ENCODE measurements around the gene CCDC150. TPM values are rescaled to one million over a fixed set of nuclear protein-coding genes. Genes with fewer than 3 reads are reported as not detected.

CCDC150 gene
- total RNA-seq (2021; ENCODE audit: unreplicated experiment): 19.0 TPM
- polyA plus RNA-seq (2012; ENCODE audit: insufficient read length): 4.2 TPM
- Bru-seq, nascent RNA: percentile 71 among the genes with signal in this experiment
- percentile 66 among the genes with signal in this experiment for BruChase-seq, experiment 1, labeled RNA remaining after a 2-hour chase
- percentile 57 among the genes with signal in this experiment for BruChase-seq, experiment 2, labeled RNA remaining after a 6-hour chase
- long read RNA-seq, partial matches to known transcripts: 5 of 24 reads
- long read RNA-seq, other reads (novel, unspliced or antisense): 19 of 24 reads

- H3K27me3 ChIP-seq (ENCODE audit: control insufficient read depth, insufficient read depth, low read length): no peaks in the 10 kb centered on the region
- H3K27ac ChIP-seq (ENCODE audit: low read length): peak within 1 kb of the TSS; percentile 85
- peak; percentile 100 for ATAC-seq
- peak; percentile 75 for DNase-seq (ENCODE audit: low read depth, low spot score)
- intact Hi-C loops (cut with micrococcal nuclease; ENCODE audit: unreplicated experiment) (no loop called here), in situ Hi-C loops (cut with HindIII; ENCODE audit: low pct_unique_long_range_greater_than_20kb, low sequenced_read_pairs) (no loop called here)
- peak within 1 kb of the TSS; percentile 86 to 94 for H3K4me3 ChIP-seq (ENCODE audit: low read depth in 2 of 2, low read length in 2 of 2)
- H3K9me3 ChIP-seq (ENCODE audit: control insufficient read depth, insufficient read depth, low read depth, low read length): no peaks in the 10 kb centered on the region
- ChIA-PET POLR2A (no interaction called here), CTCF (no interaction called here)
- H3K4me1 ChIP-seq (ENCODE audit: control insufficient read depth, insufficient read depth, low read length): peaks cover 8% of the 10 kb centered on the region
- peak; percentile 98 for TF ChIP-seq SIN3A (IDR thresholded peaks at IDR 0.05; ENCODE audit: borderline replicate concordance, insufficient read depth, low read depth, low read length)
- no peak for TF ChIP-seq REST (IDR thresholded peaks at IDR 0.05; ENCODE audit: insufficient read depth in 1 of 2, low read depth in 2 of 2, low read length in 1 of 2)
- peak; percentile 82 for TF ChIP-seq POLR2AphosphoS5 (IDR thresholded peaks at IDR 0.05; ENCODE audit: low read depth, low read length)
- TF ChIP-seq CTCF (IDR thresholded peaks at IDR 0.05): peak; percentile 55
- TF ChIP-seq TCF7L2 (IDR thresholded peaks at IDR 0.05; ENCODE audit: low read depth, low read length): peak; percentile 43; the same call in 1 of the 2 replicates
- peaks cover 2% of the 10 kb centered on the region; the same call in 1 of the 2 replicates for H3K36me3 ChIP-seq (ENCODE audit: control insufficient read depth, insufficient read depth, low read length)
- BruUV-seq (replicated peaks): no TSS peak
These were observed at the start of gene CCDC150 for GRCh38 chr2:196639180-196640030. Gene CCDC150 (plus strand): TSS chr2:196639715. CDS start chr2:196639767, 52 bp downstream.

GRCh38 chr2:196590286-196590685 lies 49.2 kb upstream of the CCDC150 start:
- Histone ChIP-seq H3K9me3 (ENCODE audit: control insufficient read depth, insufficient read depth, low read depth, low read length) (no peaks in the 10 kb centered on the region), H3K4me3 (ENCODE audit: low read depth in 2 of 2, low read length in 2 of 2) (no peak overlapping the region), H3K4me1 (ENCODE audit: control insufficient read depth, insufficient read depth, low read length) (peaks cover 25% of the 10 kb centered on the region), H3K36me3 (ENCODE audit: control insufficient read depth, insufficient read depth, low read length) (no peaks in the 10 kb centered on the region), H3K27me3 (ENCODE audit: control insufficient read depth, insufficient read depth, low read length) (no peaks in the 10 kb centered on the region; the same call in 1 of the 2 replicates), H3K27ac (ENCODE audit: low read length) (peak overlapping the region; percentile 84)
- DNase-seq (ENCODE audit: low read depth, low spot score) (no peak), ATAC-seq (no peak)
- no TSS peak for BruUV-seq (replicated peaks)
- in situ Hi-C loops (cut with HindIII; ENCODE audit: low pct_unique_long_range_greater_than_20kb, low sequenced_read_pairs) (no loop called here), intact Hi-C loops (cut with micrococcal nuclease; ENCODE audit: unreplicated experiment) (loop anchor here (10.0 kb wide), 1 partner anchor 165 kb away; no protein-coding TSS in a partner anchor)
- ChIA-PET POLR2A (no interaction called here), CTCF (no interaction called here)
- TF ChIP-seq TCF7L2 (IDR thresholded peaks at IDR 0.05; ENCODE audit: low read depth, low read length): no peak
- no peak for TF ChIP-seq POLR2AphosphoS5 (IDR thresholded peaks at IDR 0.05; ENCODE audit: low read depth, low read length)
- no peak for TF ChIP-seq CTCF (IDR thresholded peaks at IDR 0.05)
- no peak for TF ChIP-seq REST (IDR thresholded peaks at IDR 0.05; ENCODE audit: insufficient read depth in 1 of 2, low read depth in 2 of 2, low read length in 1 of 2)
- TF ChIP-seq SIN3A (IDR thresholded peaks at IDR 0.05; ENCODE audit: borderline replicate concordance, insufficient read depth, low read depth, low read length): no peak

Data from Panc1 (cell line).